ENCODE data around the gene IP6K1. TPM values are rescaled to one million over a fixed set of nuclear protein-coding genes. Genes with fewer than 3 reads are reported as not detected.

Gene IP6K1
- total and polyA plus RNA-seq, 5 donors from 2014 or later, result 31.6 to 61.5 (median 32.6) TPM

DNA sequence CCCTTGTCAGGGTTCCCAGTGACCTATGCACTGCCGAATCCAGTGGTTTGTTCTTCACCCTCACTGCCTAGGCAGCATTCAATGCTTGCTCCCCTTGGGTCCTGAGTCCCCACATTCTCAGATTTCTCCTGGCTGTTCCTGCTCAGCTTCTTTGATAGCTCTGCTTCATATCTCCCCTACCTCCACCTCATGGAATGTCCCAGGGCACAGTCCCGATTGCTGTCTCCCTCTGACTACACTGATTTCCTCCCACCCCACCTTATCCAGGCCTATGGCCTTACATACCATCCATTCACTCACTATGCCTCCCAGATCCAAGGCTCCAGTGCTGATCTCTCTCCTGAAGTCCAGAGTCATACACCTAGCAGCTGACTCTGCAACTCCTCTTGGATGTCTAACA, 14.8 kb upstream of the IP6K1 start:
- peak overlapping the region in 2 of 4 donors; percentile 74 to 89 for H3K4me3 Mint-ChIP-seq
- peaks cover 41% of the 10 kb centered on the region for H3K27me3 Mint-ChIP-seq
- H3K36me3 Mint-ChIP-seq, result no peaks in the 10 kb centered on the region
- peaks cover 4 to 28% (median 6%) of the 10 kb centered on the region in 4 donors for H3K4me1 Mint-ChIP-seq
- no peak for ATAC-seq (ENCODE audit: low read depth in 2 of 2)
- H3K9me3 Mint-ChIP-seq, result peaks cover 0 to 1% (median 0%) of the 10 kb centered on the region in 7 donors
- Histone ChIP-seq H3K27me3 (ENCODE audit: control insufficient read depth, insufficient read depth, low read length) (no peaks in the 10 kb centered on the region), H3K9me3 (ENCODE audit: control insufficient read depth in 2 of 2, low read length in 2 of 2) (no peaks in the 10 kb centered on the region), H3K4me1 (ENCODE audit: control insufficient read depth, insufficient read depth, low read length, poor library complexity, severe bottlenecking) (peaks cover 22% of the 10 kb centered on the region), H3K36me3 (ENCODE audit: control insufficient read depth, insufficient read depth, low read length) (no peaks in the 10 kb centered on the region), H3K27ac (ENCODE audit: insufficient read depth, low read length, poor library complexity, severe bottlenecking) (no peak overlapping the region), H3K4me3 (ENCODE audit: low read depth, low read length) (no peak overlapping the region)
- no peak for DNase-seq
- H3K27ac Mint-ChIP-seq, result no peak overlapping the region

DNA sequence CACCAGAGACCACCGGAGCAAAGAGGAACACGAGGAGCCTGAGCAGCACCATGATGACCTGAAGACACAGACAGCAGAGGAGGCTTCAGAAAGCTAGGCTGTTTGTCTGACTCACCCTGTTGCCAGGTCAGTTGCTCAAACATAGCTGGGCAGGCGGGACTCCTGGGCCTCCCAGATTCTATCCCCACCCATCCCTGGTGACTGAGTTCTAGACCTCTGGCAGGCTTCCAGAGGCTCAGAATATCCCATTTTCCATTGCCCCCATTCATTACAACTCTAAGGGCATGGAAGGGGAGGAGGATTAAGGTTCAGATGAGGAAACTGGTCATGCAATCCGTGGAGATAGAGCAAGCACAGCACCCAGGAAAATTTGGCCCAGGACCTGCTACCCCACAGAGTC, 13.4 kb upstream of the IP6K1 start, which contains the start of gene CDHR4:
Gene CDHR4 (minus strand): TSS at position 113 of the 400 bp plus-strand sequence. CDS start 61 bp downstream, at position 52.
- Mint-ChIP-seq H3K27ac (no peak within 1 kb of the TSS), H3K4me3 (peak within 1 kb of the TSS in 2 of 4 donors; percentile 10 to 38)

DNA sequence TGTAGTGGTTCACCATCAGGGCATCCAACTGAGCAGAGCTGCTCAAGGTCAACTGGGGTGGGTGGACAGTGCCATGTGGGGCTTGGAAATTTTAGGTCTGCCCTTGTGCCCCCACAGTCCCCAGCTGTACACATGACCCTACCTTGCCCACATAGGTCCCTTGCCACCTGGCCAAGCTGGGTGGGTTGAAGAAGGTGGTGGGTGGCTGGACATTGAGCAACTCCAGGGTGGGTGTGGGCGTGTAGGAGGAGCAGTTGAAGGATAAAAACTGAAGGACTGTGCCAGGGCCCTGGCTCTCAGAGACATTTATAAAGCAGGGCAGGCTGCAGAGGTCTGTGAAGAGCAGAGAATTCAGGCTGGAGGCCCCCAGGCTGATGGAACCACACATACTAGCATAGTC, 12.8 kb upstream of the IP6K1 start:
- Mint-ChIP-seq H3K27ac (no peak overlapping the region), H3K9me3 (peaks cover 0 to 1% (median 0%) of the 10 kb centered on the region in 7 donors)

More for the DNA sequence above, 13.4 kb upstream of the IP6K1 start, which contains the start of gene CDHR4:
- Mint-ChIP-seq H3K4me1 (peaks cover 4 to 15% (median 6%) of the 10 kb centered on the region in 4 donors), H3K36me3 (no peaks in the 10 kb centered on the region), H3K9me3 (peaks cover 0 to 1% (median 0%) of the 10 kb centered on the region in 7 donors), H3K27me3 (peaks cover 41% of the 10 kb centered on the region)
- Histone ChIP-seq H3K27ac (ENCODE audit: insufficient read depth, low read length, poor library complexity, severe bottlenecking) (no peak within 1 kb of the TSS), H3K36me3 (ENCODE audit: control insufficient read depth, insufficient read depth, low read length) (no peaks in the 10 kb centered on the region), H3K27me3 (ENCODE audit: control insufficient read depth, insufficient read depth, low read length) (no peaks in the 10 kb centered on the region), H3K9me3 (ENCODE audit: control insufficient read depth in 2 of 2, low read length in 2 of 2) (no peaks in the 10 kb centered on the region), H3K4me3 (ENCODE audit: low read depth, low read length) (no peak within 1 kb of the TSS), H3K4me1 (ENCODE audit: control insufficient read depth, insufficient read depth, low read length, poor library complexity, severe bottlenecking) (peaks cover 14% of the 10 kb centered on the region)
- no peak for DNase-seq
- ATAC-seq (ENCODE audit: low read depth in 2 of 2), result no peak

DNA sequence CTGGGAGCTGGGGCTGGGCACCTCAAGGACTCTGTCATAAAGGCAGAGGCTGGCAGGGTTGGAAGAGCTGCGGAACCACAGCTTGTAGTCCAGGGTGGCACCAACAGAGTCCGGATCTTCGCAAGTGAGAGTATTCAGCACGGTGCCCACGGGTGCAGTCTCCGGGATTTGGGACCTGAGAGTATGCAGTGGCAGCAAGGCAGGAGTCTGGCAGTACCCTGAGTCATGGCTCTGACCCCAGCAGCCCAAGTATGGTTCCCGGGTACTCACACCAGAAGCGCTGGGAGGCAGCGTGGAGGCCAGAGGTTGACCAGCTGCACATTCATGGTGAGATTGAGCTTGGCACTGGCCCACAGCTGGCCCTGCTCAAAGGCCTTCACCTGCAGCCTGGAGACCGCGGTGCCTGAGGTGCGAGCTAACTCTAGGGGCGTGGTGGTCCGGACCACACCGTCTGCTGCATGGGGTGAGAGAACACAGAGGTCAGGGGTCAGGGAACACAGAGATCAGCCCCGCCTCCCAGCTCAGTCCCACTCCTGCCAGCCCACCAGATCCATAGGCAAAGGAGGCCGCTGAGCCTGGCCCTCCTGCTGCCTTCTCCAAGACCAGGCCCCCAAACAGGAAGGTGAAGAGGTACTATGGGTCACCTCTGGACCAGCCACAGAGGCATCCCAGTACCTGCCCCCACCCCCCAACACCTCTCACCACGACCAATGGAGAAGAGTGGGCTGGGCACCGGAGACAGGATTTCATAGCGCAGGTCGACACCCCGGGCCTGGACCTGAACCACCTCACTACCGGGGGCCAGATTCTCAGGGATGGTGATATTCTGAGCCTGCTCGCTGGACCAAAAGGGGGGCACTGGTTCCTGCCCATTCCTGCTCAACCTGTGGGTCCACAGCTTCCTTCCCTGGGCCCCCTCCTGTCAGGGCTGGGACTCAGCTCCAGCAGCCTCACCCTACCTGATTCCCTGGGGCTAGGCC, 8.9 kb upstream of the IP6K1 start:
- H3K9me3 ChIP-seq (ENCODE audit: control insufficient read depth in 2 of 2, low read length in 2 of 2), result no peaks in the 10 kb centered on the region
- H3K4me1 Mint-ChIP-seq, result peaks cover 0 to 14% (median 1%) of the 10 kb centered on the region in 4 donors
- H3K4me3 Mint-ChIP-seq, result no peak overlapping the region
- no peaks in the 10 kb centered on the region for H3K4me1 ChIP-seq (ENCODE audit: control insufficient read depth, insufficient read depth, low read length, poor library complexity, severe bottlenecking)
- no peaks in the 10 kb centered on the region for H3K27me3 ChIP-seq (ENCODE audit: control insufficient read depth, insufficient read depth, low read length)
- H3K27me3 Mint-ChIP-seq, result peaks cover 42% of the 10 kb centered on the region
- ATAC-seq (ENCODE audit: low read depth in 2 of 2) (no peak), DNase-seq (no peak)
- H3K4me3 ChIP-seq (ENCODE audit: low read depth, low read length), result no peak overlapping the region
- H3K27ac ChIP-seq (ENCODE audit: insufficient read depth, low read length, poor library complexity, severe bottlenecking), result no peak overlapping the region
- peaks cover 0 to 1% (median 0%) of the 10 kb centered on the region in 7 donors for H3K9me3 Mint-ChIP-seq
- H3K27ac Mint-ChIP-seq, result no peak overlapping the region
- H3K36me3 Mint-ChIP-seq, result no peaks in the 10 kb centered on the region
- H3K36me3 ChIP-seq (ENCODE audit: control insufficient read depth, insufficient read depth, low read length), result no peaks in the 10 kb centered on the region

More for the DNA sequence above, 12.8 kb upstream of the IP6K1 start:
- H3K4me3 Mint-ChIP-seq, result peak overlapping the region in 2 of 4 donors; percentile 10 to 38
- H3K36me3 Mint-ChIP-seq, result no peaks in the 10 kb centered on the region
- Histone ChIP-seq H3K9me3 (ENCODE audit: control insufficient read depth in 2 of 2, low read length in 2 of 2) (no peaks in the 10 kb centered on the region), H3K4me1 (ENCODE audit: control insufficient read depth, insufficient read depth, low read length, poor library complexity, severe bottlenecking) (peaks cover 13% of the 10 kb centered on the region), H3K27ac (ENCODE audit: insufficient read depth, low read length, poor library complexity, severe bottlenecking) (no peak overlapping the region), H3K27me3 (ENCODE audit: control insufficient read depth, insufficient read depth, low read length) (no peaks in the 10 kb centered on the region), H3K4me3 (ENCODE audit: low read depth, low read length) (no peak overlapping the region), H3K36me3 (ENCODE audit: control insufficient read depth, insufficient read depth, low read length) (no peaks in the 10 kb centered on the region)
- ATAC-seq (ENCODE audit: low read depth in 2 of 2), result no peak
- DNase-seq, result no peak
- peaks cover 4 to 11% (median 5%) of the 10 kb centered on the region in 4 donors for H3K4me1 Mint-ChIP-seq
- peaks cover 41% of the 10 kb centered on the region for H3K27me3 Mint-ChIP-seq

DNA sequence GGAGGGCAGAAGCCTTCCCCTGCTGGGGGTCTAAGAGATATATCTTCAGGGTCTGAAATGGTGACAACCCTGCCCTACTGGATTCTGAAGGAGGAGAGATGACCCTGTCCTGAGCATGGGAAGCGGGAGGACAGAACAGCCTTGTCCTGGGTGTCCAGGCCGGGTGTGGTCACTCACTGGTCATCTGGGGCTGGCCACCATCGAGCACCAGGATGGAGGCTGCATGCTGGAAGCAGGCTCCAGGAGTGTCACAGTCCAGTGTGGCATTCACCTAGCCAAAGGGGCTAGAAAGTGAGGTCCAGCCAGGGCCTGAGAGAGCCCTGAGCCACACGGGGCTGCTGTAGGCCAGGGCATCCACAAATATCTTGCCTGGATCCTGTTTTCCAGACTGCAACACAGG, 8.1 kb upstream of the IP6K1 start:
- no peaks in the 10 kb centered on the region for H3K36me3 ChIP-seq (ENCODE audit: control insufficient read depth, insufficient read depth, low read length)
- ATAC-seq (ENCODE audit: low read depth in 2 of 2) (no peak), DNase-seq (no peak)
- Mint-ChIP-seq H3K36me3 (no peaks in the 10 kb centered on the region), H3K4me3 (no peak overlapping the region), H3K27me3 (peaks cover 44% of the 10 kb centered on the region), H3K4me1 (peaks cover 0 to 19% (median 3%) of the 10 kb centered on the region in 4 donors), H3K27ac (no peak overlapping the region), H3K9me3 (peaks cover 0 to 1% (median 0%) of the 10 kb centered on the region in 7 donors)
- no peaks in the 10 kb centered on the region for H3K4me1 ChIP-seq (ENCODE audit: control insufficient read depth, insufficient read depth, low read length, poor library complexity, severe bottlenecking)
- H3K27me3 ChIP-seq (ENCODE audit: control insufficient read depth, insufficient read depth, low read length), result no peaks in the 10 kb centered on the region
- H3K27ac ChIP-seq (ENCODE audit: insufficient read depth, low read length, poor library complexity, severe bottlenecking), result no peak overlapping the region
- H3K4me3 ChIP-seq (ENCODE audit: low read depth, low read length), result no peak overlapping the region
- H3K9me3 ChIP-seq (ENCODE audit: control insufficient read depth in 2 of 2, low read length in 2 of 2), result no peaks in the 10 kb centered on the region

DNA sequence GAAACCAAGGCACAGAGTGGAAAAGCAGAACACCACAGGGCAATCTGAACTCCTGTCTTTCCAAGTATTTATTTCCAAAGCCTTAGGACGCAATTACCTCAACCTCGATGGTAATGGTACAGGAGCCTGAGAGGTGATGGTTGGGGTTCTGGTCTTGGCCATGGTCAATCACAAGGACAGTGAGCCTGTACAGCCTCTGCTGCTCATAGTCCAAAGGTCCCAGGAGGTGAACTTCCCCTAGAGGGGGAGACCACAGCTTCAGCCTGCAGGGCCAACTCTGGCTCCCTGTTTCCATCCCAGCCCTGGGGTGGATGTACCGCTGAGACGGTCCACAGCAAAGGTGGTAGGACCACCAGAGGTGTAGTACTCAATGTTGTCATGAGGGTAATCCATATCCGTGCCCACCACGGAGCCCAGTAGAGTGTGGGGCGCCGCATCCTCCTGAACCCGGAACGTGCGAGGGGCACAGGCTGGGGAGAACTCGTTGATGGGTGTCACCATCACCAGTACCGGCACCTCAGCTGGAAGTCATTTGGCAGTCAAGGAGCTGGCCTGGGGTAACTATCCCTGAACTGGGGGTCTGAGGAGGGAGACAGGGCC, 7.2 kb upstream of the IP6K1 start:
- Histone ChIP-seq H3K9me3 (ENCODE audit: control insufficient read depth in 2 of 2, low read length in 2 of 2) (no peaks in the 10 kb centered on the region), H3K27me3 (ENCODE audit: control insufficient read depth, insufficient read depth, low read length) (no peaks in the 10 kb centered on the region), H3K36me3 (ENCODE audit: control insufficient read depth, insufficient read depth, low read length) (no peaks in the 10 kb centered on the region), H3K4me1 (ENCODE audit: control insufficient read depth, insufficient read depth, low read length, poor library complexity, severe bottlenecking) (no peaks in the 10 kb centered on the region), H3K27ac (ENCODE audit: insufficient read depth, low read length, poor library complexity, severe bottlenecking) (no peak overlapping the region), H3K4me3 (ENCODE audit: low read depth, low read length) (no peak overlapping the region)
- Mint-ChIP-seq H3K9me3 (peaks cover 0 to 1% (median 0%) of the 10 kb centered on the region in 7 donors), H3K27ac (no peak overlapping the region), H3K4me1 (peaks cover 0 to 19% (median 3%) of the 10 kb centered on the region in 4 donors), H3K27me3 (peaks cover 46% of the 10 kb centered on the region), H3K36me3 (no peaks in the 10 kb centered on the region), H3K4me3 (no peak overlapping the region)
- no peak for DNase-seq
- no peak for ATAC-seq (ENCODE audit: low read depth in 2 of 2)

DNA sequence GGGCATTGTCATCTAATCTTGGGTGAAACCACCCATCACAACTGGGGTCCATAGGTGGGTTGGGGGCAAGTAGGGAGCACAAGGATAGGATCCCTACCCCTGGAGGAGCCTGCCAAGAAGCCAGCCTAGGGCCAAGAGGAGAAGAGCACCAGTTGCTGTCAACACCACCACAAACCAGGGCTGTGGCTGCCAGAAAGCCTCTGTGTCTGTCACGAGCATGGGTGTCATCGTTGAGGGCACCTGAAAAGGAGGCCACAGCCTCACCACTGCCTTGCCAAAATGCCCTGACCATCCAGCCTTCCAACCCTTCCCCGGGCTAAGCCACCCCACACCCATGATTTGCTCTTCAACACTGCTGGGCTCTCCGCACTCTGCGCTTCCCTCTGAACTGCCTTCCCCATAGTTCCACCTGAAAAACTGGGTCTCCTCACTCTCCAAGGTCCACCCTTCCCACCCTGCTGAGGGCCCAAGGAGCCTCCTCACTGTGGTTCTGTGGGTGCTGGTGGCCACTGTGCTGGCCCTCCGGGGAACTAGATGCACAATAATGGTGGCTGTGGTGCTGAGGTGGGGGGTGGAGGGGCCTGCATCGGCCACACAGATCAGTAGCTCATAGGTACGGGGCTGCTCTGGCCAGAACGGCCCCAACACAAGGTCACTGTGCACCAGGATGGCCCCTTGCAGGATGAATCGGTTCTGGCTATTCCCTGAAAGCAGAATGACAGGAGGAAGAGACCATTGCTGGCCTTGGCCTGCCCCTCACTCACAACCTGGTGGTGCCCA, 6.2 kb upstream of the IP6K1 start:
- no peak for DNase-seq
- H3K27ac Mint-ChIP-seq, result no peak overlapping the region
- Histone ChIP-seq H3K4me1 (ENCODE audit: control insufficient read depth, insufficient read depth, low read length, poor library complexity, severe bottlenecking) (no peaks in the 10 kb centered on the region), H3K27ac (ENCODE audit: insufficient read depth, low read length, poor library complexity, severe bottlenecking) (no peak overlapping the region), H3K27me3 (ENCODE audit: control insufficient read depth, insufficient read depth, low read length) (no peaks in the 10 kb centered on the region), H3K36me3 (ENCODE audit: control insufficient read depth, insufficient read depth, low read length) (no peaks in the 10 kb centered on the region), H3K9me3 (ENCODE audit: control insufficient read depth in 2 of 2, low read length in 2 of 2) (no peaks in the 10 kb centered on the region), H3K4me3 (ENCODE audit: low read depth, low read length) (no peak overlapping the region)
- no peak overlapping the region for H3K4me3 Mint-ChIP-seq
- H3K36me3 Mint-ChIP-seq, result no peaks in the 10 kb centered on the region
- peaks cover 0 to 1% (median 0%) of the 10 kb centered on the region in 7 donors for H3K9me3 Mint-ChIP-seq
- H3K4me1 Mint-ChIP-seq, result peaks cover 0 to 19% (median 3%) of the 10 kb centered on the region in 4 donors
- ATAC-seq (ENCODE audit: low read depth in 2 of 2), result no peak
- H3K27me3 Mint-ChIP-seq, result peaks cover 47% of the 10 kb centered on the region
